ENCODE measurements around the gene SMYD3.

GRCh38 chr1:246255773-246256172 lies 251.3 kb downstream of the SMYD3 start:
- TF ChIP-seq CTCF (IDR thresholded peaks at IDR 0.05; ENCODE audit: low read length) (no peak), EZH2 (optimal IDR thresholded peaks at IDR 0.05; ENCODE audit: low read depth, low read length) (no peak)
